Measurements from ENCODE around the gene PTPN23. TPM values are rescaled to one million over a fixed set of nuclear protein-coding genes. Genes with fewer than 3 reads are reported as not detected.

PTPN23 gene
- total RNA-seq, 1 donor from 2014 or later, result 71.4 TPM

DNA sequence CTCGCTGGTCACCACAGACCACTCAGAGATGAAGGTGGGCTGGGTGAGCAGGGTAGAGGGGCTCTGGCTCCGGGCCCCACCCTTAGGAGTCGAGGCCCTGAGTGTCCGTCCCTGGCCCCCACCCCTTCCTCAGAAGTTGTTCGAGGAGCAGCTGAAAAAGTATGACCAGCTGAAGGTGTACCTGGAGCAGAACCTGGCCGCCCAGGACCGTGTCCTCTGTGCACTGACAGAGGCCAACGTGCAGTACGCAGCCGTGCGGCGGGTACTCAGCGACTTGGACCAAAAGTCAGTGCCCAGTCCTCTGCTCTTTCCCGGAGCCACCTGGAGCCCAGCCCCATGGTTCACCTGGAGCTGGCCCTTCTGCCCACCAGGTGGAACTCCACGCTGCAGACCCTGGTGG lies 28.5 kb downstream of the PTPN23 start:
- TF ChIP-seq, protein P1, sequence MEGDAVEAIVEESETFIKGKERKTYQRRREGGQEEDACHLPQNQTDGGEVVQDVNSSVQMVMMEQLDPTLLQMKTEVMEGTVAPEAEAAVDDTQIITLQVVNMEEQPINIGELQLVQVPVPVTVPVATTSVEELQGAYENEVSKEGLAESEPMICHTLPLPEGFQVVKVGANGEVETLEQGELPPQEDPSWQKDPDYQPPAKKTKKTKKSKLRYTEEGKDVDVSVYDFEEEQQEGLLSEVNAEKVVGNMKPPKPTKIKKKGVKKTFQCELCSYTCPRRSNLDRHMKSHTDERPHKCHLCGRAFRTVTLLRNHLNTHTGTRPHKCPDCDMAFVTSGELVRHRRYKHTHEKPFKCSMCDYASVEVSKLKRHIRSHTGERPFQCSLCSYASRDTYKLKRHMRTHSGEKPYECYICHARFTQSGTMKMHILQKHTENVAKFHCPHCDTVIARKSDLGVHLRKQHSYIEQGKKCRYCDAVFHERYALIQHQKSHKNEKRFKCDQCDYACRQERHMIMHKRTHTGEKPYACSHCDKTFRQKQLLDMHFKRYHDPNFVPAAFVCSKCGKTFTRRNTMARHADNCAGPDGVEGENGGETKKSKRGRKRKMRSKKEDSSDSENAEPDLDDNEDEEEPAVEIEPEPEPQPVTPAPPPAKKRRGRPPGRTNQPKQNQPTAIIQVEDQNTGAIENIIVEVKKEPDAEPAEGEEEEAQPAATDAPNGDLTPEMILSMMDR (IDR thresholded peaks at IDR 0.05; ENCODE audit: unreplicated experiment), result no peak
- H3K27me3 Mint-ChIP-seq, result no peaks in the 10 kb centered on the region
- no peaks in the 10 kb centered on the region for H3K4me1 Mint-ChIP-seq (ENCODE audit: low read depth)
- no peak overlapping the region for H3K4me3 Mint-ChIP-seq (ENCODE audit: low read depth)
- no peak for DNase-seq (ENCODE audit: low spot score, unreplicated experiment)
- no peaks in the 10 kb centered on the region for H3K9me3 Mint-ChIP-seq (ENCODE audit: low read depth)
- peaks cover 9% of the 10 kb centered on the region for H3K36me3 Mint-ChIP-seq (ENCODE audit: insufficient read depth)
- H3K27ac Mint-ChIP-seq, result no peak overlapping the region

DNA sequence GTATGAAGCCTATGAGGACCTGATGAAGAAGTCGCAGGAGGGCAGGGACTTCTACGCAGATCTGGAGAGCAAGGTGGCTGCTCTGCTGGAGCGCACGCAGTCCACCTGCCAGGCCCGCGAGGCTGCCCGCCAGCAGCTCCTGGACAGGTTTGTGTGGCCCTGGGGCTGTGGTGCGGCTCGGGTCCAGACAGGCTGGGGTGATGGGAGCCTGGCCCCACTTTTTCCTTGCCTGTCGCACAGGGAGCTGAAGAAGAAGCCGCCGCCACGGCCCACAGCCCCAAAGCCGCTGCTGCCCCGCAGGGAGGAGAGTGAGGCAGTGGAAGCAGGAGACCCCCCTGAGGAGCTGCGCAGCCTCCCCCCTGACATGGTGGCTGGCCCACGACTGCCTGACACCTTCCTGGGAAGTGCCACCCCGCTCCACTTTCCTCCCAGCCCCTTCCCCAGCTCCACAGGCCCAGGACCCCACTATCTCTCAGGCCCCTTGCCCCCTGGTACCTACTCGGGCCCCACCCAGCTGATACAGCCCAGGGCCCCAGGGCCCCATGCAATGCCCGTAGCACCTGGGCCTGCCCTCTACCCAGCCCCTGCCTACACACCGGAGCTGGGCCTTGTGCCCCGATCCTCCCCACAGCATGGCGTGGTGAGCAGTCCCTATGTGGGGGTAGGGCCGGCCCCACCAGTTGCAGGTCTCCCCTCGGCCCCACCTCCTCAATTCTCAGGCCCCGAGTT lies 29.0 kb downstream of the PTPN23 start:
- Mint-ChIP-seq H3K9me3 (ENCODE audit: low read depth) (no peaks in the 10 kb centered on the region), H3K36me3 (ENCODE audit: insufficient read depth) (peaks cover 9% of the 10 kb centered on the region), H3K4me1 (ENCODE audit: low read depth) (no peaks in the 10 kb centered on the region), H3K27me3 (no peaks in the 10 kb centered on the region), H3K27ac (no peak overlapping the region), H3K4me3 (ENCODE audit: low read depth) (no peak overlapping the region)
- TF ChIP-seq, protein P1 (IDR thresholded peaks at IDR 0.05; ENCODE audit: unreplicated experiment), result no peak
- no peak for DNase-seq (ENCODE audit: low spot score, unreplicated experiment)

DNA sequence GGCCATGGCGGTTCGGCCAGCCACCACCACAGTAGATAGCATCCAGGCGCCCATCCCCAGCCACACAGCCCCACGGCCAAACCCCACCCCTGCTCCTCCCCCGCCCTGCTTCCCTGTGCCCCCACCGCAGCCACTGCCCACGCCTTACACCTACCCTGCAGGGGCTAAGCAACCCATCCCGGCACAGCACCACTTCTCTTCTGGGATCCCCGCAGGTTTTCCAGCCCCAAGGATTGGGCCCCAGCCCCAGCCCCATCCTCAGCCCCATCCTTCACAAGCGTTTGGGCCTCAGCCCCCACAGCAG lies 29.5 kb downstream of the PTPN23 start:
- TF ChIP-seq, protein P1 (IDR thresholded peaks at IDR 0.05; ENCODE audit: unreplicated experiment), result no peak
- Mint-ChIP-seq H3K36me3 (ENCODE audit: insufficient read depth) (peaks cover 11% of the 10 kb centered on the region), H3K27ac (no peak overlapping the region), H3K4me1 (ENCODE audit: low read depth) (no peaks in the 10 kb centered on the region), H3K9me3 (ENCODE audit: low read depth) (no peaks in the 10 kb centered on the region), H3K27me3 (no peaks in the 10 kb centered on the region), H3K4me3 (ENCODE audit: low read depth) (no peak overlapping the region)
- DNase-seq (ENCODE audit: low spot score, unreplicated experiment), result no peak

DNA sequence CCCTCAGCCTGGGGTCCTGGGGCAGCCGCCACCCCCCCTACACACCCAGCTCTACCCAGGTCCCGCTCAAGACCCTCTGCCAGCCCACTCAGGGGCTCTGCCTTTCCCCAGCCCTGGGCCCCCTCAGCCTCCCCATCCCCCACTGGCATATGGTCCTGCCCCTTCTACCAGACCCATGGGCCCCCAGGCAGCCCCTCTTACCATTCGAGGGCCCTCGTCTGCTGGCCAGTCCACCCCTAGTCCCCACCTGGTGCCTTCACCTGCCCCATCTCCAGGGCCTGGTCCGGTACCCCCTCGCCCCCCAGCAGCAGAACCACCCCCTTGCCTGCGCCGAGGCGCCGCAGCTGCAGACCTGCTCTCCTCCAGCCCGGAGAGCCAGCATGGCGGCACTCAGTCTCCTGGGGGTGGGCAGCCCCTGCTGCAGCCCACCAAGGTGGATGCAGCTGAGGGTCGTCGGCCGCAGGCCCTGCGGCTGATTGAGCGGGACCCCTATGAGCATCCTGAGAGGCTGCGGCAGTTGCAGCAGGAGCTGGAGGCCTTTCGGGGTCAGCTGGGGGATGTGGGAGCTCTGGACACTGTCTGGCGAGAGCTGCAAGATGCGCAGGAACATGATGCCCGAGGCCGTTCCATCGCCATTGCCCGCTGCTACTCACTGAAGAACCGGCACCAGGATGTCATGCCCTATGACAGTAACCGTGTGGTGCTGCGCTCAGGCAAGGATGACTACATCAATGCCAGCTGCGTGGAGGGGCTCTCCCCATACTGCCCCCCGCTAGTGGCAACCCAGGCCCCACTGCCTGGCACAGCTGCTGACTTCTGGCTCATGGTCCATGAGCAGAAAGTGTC lies 30.2 kb downstream of the PTPN23 start:
- TF ChIP-seq, protein P1 (IDR thresholded peaks at IDR 0.05; ENCODE audit: unreplicated experiment), result no peak
- H3K27ac Mint-ChIP-seq, result peak overlapping the region; percentile 35
- no peaks in the 10 kb centered on the region for H3K9me3 Mint-ChIP-seq (ENCODE audit: low read depth)
- peaks cover 17% of the 10 kb centered on the region for H3K36me3 Mint-ChIP-seq (ENCODE audit: insufficient read depth)
- H3K27me3 Mint-ChIP-seq, result no peaks in the 10 kb centered on the region
- no peaks in the 10 kb centered on the region for H3K4me1 Mint-ChIP-seq (ENCODE audit: low read depth)
- H3K4me3 Mint-ChIP-seq (ENCODE audit: low read depth), result no peak overlapping the region
- no peak for DNase-seq (ENCODE audit: low spot score, unreplicated experiment)

DNA sequence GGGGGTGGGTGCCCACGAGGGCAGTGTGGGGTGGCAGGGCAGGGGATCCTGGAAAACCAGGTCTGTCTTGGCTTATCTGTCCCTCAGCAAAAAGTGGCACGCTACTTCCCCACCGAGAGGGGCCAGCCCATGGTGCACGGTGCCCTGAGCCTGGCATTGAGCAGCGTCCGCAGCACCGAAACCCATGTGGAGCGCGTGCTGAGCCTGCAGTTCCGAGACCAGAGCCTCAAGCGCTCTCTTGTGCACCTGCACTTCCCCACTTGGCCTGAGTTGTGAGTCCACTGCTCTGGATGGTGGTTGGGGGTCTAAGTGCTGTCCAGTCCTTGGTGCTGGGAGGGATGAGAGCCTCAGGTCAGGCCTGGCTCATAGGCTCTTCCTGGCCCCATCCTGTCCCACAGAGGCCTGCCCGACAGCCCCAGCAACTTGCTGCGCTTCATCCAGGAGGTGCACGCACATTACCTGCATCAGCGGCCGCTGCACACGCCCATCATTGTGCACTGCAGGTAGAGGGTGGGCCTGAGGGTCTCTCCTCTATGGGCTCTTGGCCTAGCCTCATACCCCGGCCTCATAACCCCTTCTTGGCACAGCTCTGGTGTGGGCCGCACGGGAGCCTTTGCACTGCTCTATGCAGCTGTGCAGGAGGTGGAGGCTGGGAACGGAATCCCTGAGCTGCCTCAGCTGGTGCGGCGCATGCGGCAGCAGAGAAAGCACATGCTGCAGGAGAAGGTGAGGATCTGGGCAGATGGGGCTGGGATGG lies 31.1 kb downstream of the PTPN23 start:
- Mint-ChIP-seq H3K4me1 (ENCODE audit: low read depth) (no peaks in the 10 kb centered on the region), H3K27me3 (no peaks in the 10 kb centered on the region), H3K27ac (no peak overlapping the region), H3K36me3 (ENCODE audit: insufficient read depth) (peaks cover 21% of the 10 kb centered on the region), H3K9me3 (ENCODE audit: low read depth) (no peaks in the 10 kb centered on the region), H3K4me3 (ENCODE audit: low read depth) (no peak overlapping the region)
- TF ChIP-seq, protein P1 (IDR thresholded peaks at IDR 0.05; ENCODE audit: unreplicated experiment), result no peak
- DNase-seq (ENCODE audit: low spot score, unreplicated experiment), result no peak

Data from progenitor cell of endocrine pancreas (in vitro differentiated cells).